ENCODE data around the gene SLC35B2. TPM values are rescaled to one million over a fixed set of nuclear protein-coding genes. Genes with fewer than 3 reads are reported as not detected.

Gene SLC35B2
- total and polyA plus RNA-seq, 10 donors: 17.6 to 30.4 (median 24.0) TPM

- Histone ChIP-seq H3K36me3 (no peaks in the 10 kb centered on the region), H3K4me1 (peaks cover 0 to 7% (median 0%) of the 10 kb centered on the region in 6 donors), H3K4me3 (no peak overlapping the region), H3K9me3 (no peaks in the 10 kb centered on the region), H3K27me3 (replicated peaks in 1 of 7) (peaks cover 0 to 78% (median 15%) of the 10 kb centered on the region in 7 donors), H3K27ac (no peak overlapping the region)
- 79 to 92% (median 87%) methylated on average over 10 to 12 of the region's 12 CpGs for WGBS, 5 donors
- intact Hi-C loops (cut with DNase I; ENCODE audit: low total_unique reads): no loop called here
- TF ChIP-seq, protein P1, sequence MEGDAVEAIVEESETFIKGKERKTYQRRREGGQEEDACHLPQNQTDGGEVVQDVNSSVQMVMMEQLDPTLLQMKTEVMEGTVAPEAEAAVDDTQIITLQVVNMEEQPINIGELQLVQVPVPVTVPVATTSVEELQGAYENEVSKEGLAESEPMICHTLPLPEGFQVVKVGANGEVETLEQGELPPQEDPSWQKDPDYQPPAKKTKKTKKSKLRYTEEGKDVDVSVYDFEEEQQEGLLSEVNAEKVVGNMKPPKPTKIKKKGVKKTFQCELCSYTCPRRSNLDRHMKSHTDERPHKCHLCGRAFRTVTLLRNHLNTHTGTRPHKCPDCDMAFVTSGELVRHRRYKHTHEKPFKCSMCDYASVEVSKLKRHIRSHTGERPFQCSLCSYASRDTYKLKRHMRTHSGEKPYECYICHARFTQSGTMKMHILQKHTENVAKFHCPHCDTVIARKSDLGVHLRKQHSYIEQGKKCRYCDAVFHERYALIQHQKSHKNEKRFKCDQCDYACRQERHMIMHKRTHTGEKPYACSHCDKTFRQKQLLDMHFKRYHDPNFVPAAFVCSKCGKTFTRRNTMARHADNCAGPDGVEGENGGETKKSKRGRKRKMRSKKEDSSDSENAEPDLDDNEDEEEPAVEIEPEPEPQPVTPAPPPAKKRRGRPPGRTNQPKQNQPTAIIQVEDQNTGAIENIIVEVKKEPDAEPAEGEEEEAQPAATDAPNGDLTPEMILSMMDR (IDR thresholded peaks at IDR 0.05 in 8 of 11, conservative IDR thresholded peaks at IDR 0.05 in 3 of 11): no peak
- no peak for TF ChIP-seq POLR2AphosphoS5 (IDR thresholded peaks at IDR 0.05)
- no peak for TF ChIP-seq POLR2A (IDR thresholded peaks at IDR 0.05)
- no peak for DNase-seq
Measured at GRCh38 chr6:44286285-44286565, 28.9 kb upstream of the SLC35B2 start.

DNA sequence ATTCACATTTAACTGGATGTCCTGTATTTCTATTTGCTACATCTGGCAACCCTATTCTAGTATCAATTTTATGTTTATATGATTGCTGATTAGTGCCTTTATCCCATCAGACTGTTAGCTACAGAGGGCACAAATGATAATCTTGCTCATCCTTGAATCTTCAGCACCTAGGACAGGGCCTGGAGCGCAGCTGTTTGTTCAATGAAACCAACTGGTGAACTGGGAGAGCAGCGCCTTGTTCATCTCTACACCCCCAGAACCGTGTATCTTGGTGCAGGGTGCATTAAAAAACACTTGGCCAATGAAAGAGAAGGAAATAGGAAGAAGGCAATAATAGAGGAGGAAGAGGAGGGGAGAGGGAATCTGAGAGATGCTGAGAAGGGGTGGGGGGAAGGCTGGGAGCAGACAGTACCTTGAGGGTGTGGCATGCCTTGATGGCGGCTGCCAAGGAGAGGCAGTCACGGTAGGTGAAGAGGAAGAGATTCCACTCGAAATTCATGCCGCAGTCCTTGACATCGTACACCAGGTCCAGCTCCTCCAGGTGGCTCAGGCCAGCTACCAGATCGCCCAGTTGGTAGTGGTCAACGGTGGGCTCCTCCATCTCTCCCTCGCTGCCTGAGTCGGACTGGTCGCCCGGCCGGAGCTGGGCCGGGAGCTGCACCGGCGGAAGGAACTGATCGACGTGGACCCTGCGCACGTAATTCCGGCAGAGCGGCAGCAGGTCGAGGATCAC lies 28.4 kb upstream of the SLC35B2 start:
- no peak for DNase-seq
- Histone ChIP-seq H3K36me3 (no peaks in the 10 kb centered on the region), H3K9me3 (no peaks in the 10 kb centered on the region), H3K27ac (no peak overlapping the region), H3K27me3 (replicated peaks in 1 of 7) (peaks cover 0 to 76% (median 13%) of the 10 kb centered on the region in 7 donors), H3K4me3 (no peak overlapping the region), H3K4me1 (peaks cover 0 to 7% (median 0%) of the 10 kb centered on the region in 6 donors)
- WGBS, 5 donors: 74 to 85% (median 81%) methylated on average over 24 to 25 of the region's 25 CpGs
- TF ChIP-seq POLR2A (IDR thresholded peaks at IDR 0.05): no peak
- TF ChIP-seq, protein P1 (IDR thresholded peaks at IDR 0.05 in 8 of 11, conservative IDR thresholded peaks at IDR 0.05 in 3 of 11): no peak
- no peak for TF ChIP-seq POLR2AphosphoS5 (IDR thresholded peaks at IDR 0.05)
- intact Hi-C loops (cut with DNase I; ENCODE audit: low total_unique reads): no loop called here

DNA sequence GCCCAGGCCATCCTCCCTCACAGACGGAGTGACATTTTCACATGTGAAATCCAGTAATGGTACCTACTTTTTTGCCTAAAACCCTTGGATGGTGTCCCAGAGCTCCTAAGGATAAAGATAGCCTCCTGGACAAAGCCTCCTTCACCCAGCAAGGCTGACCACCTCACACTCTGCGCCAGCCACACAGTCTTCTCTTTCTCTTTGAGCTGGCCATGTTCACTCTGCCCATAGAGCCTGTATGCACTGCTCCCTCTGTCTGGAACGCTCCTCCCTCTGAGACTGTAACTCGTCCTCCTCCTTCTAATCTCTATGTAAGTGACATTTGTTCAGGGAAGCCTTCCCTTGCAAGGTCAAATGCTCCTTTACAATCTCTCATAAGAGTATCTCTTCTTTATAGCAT lies 27.5 kb upstream of the SLC35B2 start:
- DNase-seq: no peak
- intact Hi-C loops (cut with DNase I; ENCODE audit: low total_unique reads): no loop called here
- Histone ChIP-seq H3K27ac (no peak overlapping the region), H3K36me3 (no peaks in the 10 kb centered on the region), H3K4me3 (no peak overlapping the region), H3K9me3 (no peaks in the 10 kb centered on the region), H3K27me3 (replicated peaks in 1 of 7) (peaks cover 0 to 75% (median 5%) of the 10 kb centered on the region in 7 donors), H3K4me1 (peaks cover 0 to 7% (median 0%) of the 10 kb centered on the region in 6 donors)
- TF ChIP-seq, protein P1 (IDR thresholded peaks at IDR 0.05 in 8 of 11, conservative IDR thresholded peaks at IDR 0.05 in 3 of 11): no peak
- TF ChIP-seq POLR2AphosphoS5 (IDR thresholded peaks at IDR 0.05) (no peak), POLR2A (IDR thresholded peaks at IDR 0.05) (no peak)
- WGBS, 5 donors: 44 to 76% (median 67%) methylated on average over 4 of the region's 4 CpGs

- intact Hi-C loops (cut with DNase I; ENCODE audit: low total_unique reads): no loop called here
- Histone ChIP-seq H3K36me3 (no peaks in the 10 kb centered on the region), H3K27ac (no peak overlapping the region), H3K27me3 (replicated peaks in 1 of 7) (peaks cover 0 to 70% (median 3%) of the 10 kb centered on the region in 7 donors), H3K9me3 (no peaks in the 10 kb centered on the region), H3K4me3 (no peak overlapping the region), H3K4me1 (peaks cover 0 to 7% (median 0%) of the 10 kb centered on the region in 6 donors)
- 39 to 60% (median 46%) methylated on average over 2 of the region's 2 CpGs for WGBS, 5 donors
- DNase-seq: no peak
- TF ChIP-seq POLR2AphosphoS5 (IDR thresholded peaks at IDR 0.05): no peak
- TF ChIP-seq POLR2A (IDR thresholded peaks at IDR 0.05): no peak
- TF ChIP-seq, protein P1 (IDR thresholded peaks at IDR 0.05 in 8 of 11, conservative IDR thresholded peaks at IDR 0.05 in 3 of 11): no peak
Measured at GRCh38 chr6:44284121-44284520, 26.8 kb upstream of the SLC35B2 start.

Measured in spleen (tissue), 11 donors.